Ureter (tissue), 1 donor: ENCODE results near the gene JADE3. TPM values are rescaled to one million over a fixed set of nuclear protein-coding genes. Genes with fewer than 3 reads are reported as not detected.

Experiments used
- DNase-seq: peaks from one replicate; pipeline ENCODE4 v3.0.0-alpha.2; 2020; ENCODE audit warnings: low spot score
- total RNA-seq: library from RNA; stranded (reverse); gene quantifications from one replicate; pipeline ENCODE4 v1.2.4, GENCODE V29; 2023
- donor health status: DM: yes; HTN: yes; CAD: no.

The JADE3 gene
- total RNA-seq, 1 donor from 2014 or later: 11.4 TPM

GRCh38 chrX:47026198-47026597 lies 114.0 kb downstream of the JADE3 start:
- DNase-seq: no peak

GRCh38 chrX:47030339-47030738 lies 118.1 kb downstream of the JADE3 start:
- DNase-seq: no peak

GRCh38 chrX:47047989-47048388 lies 135.8 kb downstream of the JADE3 start:
- DNase-seq: no peak

GRCh38 chrX:47059142-47059874 lies 147.1 kb downstream of the JADE3 start:
- DNase-seq: no peak

GRCh38 chrX:47060708-47061107 lies 148.5 kb downstream of the JADE3 start:
- no peak for DNase-seq

- no peak for DNase-seq
Observed at GRCh38 chrX:47061238-47061919, 149.2 kb downstream of the JADE3 start.

GRCh38 chrX:47063179-47063578 lies 151.0 kb downstream of the JADE3 start:
- DNase-seq: no peak

GRCh38 chrX:47068214-47068613 lies 156.0 kb downstream of the JADE3 start:
- DNase-seq: no peak

- DNase-seq: no peak
Observed at GRCh38 chrX:47068720-47069119, 156.5 kb downstream of the JADE3 start.

GRCh38 chrX:47078129-47079043 lies 166.2 kb downstream of the JADE3 start, which contains the start of gene RGN:
RGN (plus strand) TSS chrX:47078443; CDS start chrX:47081145, 2,702 bp downstream.
- no peak for DNase-seq

- no peak for DNase-seq
Observed at GRCh38 chrX:47080215-47080914, 168.1 kb downstream of the JADE3 start.

GRCh38 chrX:47080915-47081236 lies 168.7 kb downstream of the JADE3 start:
- DNase-seq: no peak

GRCh38 chrX:47091149-47091775 lies 179.0 kb downstream of the JADE3 start:
- no peak for DNase-seq

- no peak for DNase-seq
Observed at GRCh38 chrX:47093248-47093647, 181.0 kb downstream of the JADE3 start.

GRCh38 chrX:47093860-47094259 lies 181.6 kb downstream of the JADE3 start:
- DNase-seq: no peak

GRCh38 chrX:47097018-47097417 lies 184.8 kb downstream of the JADE3 start:
- DNase-seq: no peak

GRCh38 chrX:47098338-47099094 lies 186.3 kb downstream of the JADE3 start:
- no peak for DNase-seq

- DNase-seq: no peak
Observed at GRCh38 chrX:47101206-47101605, 189.0 kb downstream of the JADE3 start.
